ENCODE data around the gene KLHL25.

The KLHL25 gene

DNA sequence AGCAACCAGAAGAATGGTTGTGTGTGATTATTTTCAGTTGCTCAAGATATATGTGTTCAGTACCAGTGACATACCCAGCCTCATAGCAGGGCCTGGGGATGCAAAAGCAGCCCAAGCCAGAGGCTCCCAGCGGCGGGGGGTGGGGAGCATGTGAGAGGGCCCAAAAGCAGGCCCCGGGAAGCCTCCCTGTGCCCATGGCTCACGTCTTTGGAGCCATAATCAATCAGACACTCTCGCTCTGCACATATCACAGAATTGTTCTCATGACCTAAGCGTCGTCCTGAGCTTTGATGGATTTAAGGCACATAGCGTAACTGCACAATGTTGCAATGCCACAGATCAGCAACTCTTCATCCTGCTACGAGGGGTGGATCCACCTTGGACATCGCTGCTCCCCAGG is 20.8 kb downstream of the KLHL25 start:
- no peak for DNase-seq (ENCODE audit: low read depth)
- TF ChIP-seq, protein P1, sequence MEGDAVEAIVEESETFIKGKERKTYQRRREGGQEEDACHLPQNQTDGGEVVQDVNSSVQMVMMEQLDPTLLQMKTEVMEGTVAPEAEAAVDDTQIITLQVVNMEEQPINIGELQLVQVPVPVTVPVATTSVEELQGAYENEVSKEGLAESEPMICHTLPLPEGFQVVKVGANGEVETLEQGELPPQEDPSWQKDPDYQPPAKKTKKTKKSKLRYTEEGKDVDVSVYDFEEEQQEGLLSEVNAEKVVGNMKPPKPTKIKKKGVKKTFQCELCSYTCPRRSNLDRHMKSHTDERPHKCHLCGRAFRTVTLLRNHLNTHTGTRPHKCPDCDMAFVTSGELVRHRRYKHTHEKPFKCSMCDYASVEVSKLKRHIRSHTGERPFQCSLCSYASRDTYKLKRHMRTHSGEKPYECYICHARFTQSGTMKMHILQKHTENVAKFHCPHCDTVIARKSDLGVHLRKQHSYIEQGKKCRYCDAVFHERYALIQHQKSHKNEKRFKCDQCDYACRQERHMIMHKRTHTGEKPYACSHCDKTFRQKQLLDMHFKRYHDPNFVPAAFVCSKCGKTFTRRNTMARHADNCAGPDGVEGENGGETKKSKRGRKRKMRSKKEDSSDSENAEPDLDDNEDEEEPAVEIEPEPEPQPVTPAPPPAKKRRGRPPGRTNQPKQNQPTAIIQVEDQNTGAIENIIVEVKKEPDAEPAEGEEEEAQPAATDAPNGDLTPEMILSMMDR (IDR thresholded peaks at IDR 0.05; ENCODE audit: insufficient read depth, low read depth, low read length, missing control alignments): no peak
- H3K4me3 ChIP-seq (ENCODE audit: low read length): no peak overlapping the region

DNA sequence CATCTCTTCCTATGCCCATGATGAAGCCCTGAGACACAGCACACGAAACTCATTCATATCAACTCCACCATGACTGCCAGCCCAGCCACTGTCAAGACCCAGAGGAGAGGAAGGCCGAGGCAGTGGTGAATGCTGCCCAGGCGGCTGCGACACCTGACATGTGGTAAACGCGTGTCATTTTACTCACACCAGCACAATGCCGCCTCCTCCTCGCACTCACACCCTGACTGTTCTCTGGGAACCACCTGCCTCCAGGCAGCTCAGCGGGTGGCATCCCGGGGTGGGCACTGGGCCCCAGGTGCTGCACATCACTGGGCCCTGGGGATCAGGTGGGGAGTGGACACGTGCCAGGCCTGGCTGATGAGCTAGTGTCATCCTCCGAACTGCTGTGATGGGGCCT is 21.5 kb downstream of the KLHL25 start:
- no peak overlapping the region for H3K4me3 ChIP-seq (ENCODE audit: low read length)
- TF ChIP-seq, protein P1 (IDR thresholded peaks at IDR 0.05; ENCODE audit: insufficient read depth, low read depth, low read length, missing control alignments): no peak
- DNase-seq (ENCODE audit: low read depth): no peak

DNA sequence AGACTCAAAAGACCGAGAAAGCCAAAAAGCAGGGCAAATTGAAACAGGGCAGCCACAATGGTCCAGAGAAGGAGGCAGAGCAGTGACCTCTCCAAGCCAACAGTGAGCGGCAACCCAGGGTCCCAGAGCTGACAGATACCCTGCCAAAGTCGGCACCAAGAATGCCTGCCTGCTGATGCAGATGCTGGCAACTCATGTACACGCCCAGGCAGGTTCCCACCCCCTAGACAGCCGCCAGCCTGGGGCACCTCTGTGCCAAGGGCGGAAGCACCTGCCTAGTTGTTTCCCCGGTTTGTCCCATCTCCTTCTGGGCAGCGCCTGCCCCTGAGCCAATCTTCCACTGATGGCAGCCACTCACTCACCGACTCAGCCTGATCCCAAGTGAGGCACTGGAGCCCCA is 22.1 kb downstream of the KLHL25 start:
- H3K4me3 ChIP-seq (ENCODE audit: low read length): no peak overlapping the region
- DNase-seq (ENCODE audit: low read depth): peak; percentile 83
- TF ChIP-seq, protein P1 (IDR thresholded peaks at IDR 0.05; ENCODE audit: insufficient read depth, low read depth, low read length, missing control alignments): no peak

DNA sequence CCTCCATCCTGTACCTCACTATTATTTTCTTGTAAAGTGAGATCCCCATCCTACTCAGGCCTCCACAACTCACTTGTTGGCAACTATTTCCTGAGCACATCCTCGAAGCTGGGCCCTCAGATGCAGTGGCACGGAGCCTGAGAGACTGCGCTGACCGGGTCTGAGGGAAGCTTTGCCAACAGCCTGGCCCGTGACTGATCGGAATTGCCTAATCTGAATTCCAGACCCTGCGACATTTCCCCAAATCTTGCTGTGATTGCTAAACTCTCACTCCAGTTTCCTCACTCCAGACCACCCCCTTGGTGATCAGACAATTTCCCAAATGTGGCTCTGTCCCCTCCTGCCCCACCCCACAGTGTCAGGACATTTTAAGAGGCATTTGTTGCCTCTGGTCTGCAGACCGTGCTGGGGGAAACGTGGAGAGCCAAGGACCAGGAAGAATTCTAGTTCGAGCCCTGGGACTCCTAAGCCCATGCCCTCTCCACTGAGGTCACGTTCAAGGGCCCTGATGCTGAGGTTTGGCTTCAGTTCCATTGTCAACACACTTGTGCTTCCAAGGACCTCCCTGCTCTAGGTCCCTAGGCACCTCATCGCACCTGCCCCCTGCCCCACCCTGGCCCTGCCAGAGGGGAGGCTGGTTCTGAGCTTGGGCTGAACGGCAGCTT is 22.8 kb downstream of the KLHL25 start:
- no peak for DNase-seq (ENCODE audit: low read depth)
- TF ChIP-seq, protein P1 (IDR thresholded peaks at IDR 0.05; ENCODE audit: insufficient read depth, low read depth, low read length, missing control alignments): no peak
- H3K4me3 ChIP-seq (ENCODE audit: low read length): no peak overlapping the region

DNA sequence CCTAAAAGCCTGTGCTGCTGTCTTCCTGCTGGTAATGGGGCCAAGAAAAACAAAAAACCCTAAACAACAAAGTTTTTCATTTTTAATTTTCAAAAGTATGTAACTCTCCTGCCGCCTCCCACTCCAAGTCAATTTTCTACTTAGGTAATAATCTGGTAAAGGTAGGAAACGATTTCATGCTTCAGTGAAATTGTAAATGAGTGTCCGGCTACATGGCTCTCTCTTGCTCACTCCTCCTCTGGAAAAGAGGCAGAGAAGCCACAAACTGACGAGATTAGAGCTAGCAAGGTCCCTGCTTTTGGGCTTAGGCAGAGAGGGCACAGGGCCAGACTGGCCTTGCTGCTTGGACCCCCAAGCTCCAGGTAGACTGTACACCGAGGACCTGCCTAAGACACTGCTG is 23.5 kb downstream of the KLHL25 start:
- DNase-seq (ENCODE audit: low read depth): no peak
- TF ChIP-seq, protein P1 (IDR thresholded peaks at IDR 0.05; ENCODE audit: insufficient read depth, low read depth, low read length, missing control alignments): no peak
- no peak overlapping the region for H3K4me3 ChIP-seq (ENCODE audit: low read length)

DNA sequence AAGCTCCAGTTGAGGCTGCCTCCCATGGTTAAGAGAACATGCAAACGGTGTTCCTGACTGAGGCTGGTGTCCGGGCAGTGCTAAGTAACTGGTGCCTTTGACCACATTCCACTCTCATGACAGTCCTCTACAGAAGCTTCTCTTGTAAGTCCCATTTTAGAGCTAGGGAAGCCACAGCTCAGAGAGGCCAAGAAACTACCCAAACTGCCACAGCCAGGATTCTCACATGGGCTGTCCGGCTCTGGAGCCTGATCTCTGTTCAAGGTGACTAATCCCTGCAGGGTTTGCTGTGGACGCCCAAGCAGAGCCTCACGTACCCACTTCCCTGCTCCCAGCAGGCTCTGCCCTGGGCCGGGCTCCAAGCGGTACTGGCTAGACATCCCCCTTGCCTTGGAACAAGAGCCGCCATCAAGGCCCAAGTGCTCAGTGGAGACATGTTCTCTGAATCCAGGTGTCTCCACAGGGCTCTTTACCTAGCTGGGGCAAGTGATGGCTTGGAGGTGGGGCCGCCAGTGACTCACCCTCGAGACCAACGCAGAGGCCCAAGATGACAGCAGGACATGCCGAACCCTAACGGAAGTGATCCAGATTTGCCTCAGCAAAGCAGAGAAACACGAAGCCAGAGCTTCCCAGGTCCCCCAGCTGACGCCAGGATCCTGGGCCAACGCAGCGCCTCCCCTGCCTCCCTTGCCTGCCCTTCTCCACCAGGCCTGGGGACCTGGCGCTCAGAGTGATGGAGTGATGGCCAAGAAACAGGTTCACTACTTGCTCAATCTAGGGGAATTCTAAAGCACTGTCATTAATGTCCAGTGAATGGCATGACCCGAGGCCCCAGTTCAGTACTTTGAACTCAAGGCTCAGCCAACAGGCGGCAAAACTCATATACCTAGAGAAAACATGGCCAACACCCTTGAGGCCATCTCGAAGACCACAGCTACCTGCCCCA is 24.4 kb downstream of the KLHL25 start:
- H3K4me3 ChIP-seq (ENCODE audit: low read length): no peak overlapping the region
- TF ChIP-seq, protein P1 (IDR thresholded peaks at IDR 0.05; ENCODE audit: insufficient read depth, low read depth, low read length, missing control alignments): no peak
- DNase-seq (ENCODE audit: low read depth): peak; percentile 55
